CD14-positive monocyte (primary cell): ENCODE measurements around the gene KNDC1. TPM values are rescaled to one million over a fixed set of nuclear protein-coding genes. Genes with fewer than 3 reads are reported as not detected.
"Not testable (repeated sequence)": the region's sequence is repeated elsewhere in the genome, so short reads cannot be mapped to it uniquely, and the experiment has no call there.

Experiments used
- DNase-seq, 3 donors: peaks; one replicate each; pipeline ENCODE4 v3.0.0-alpha.2; 2011 to 2022
- H2AFZ ChIP-seq: 2 replicates; pipeline ENCODE4 v1.6.0; 2012; ENCODE audit warnings: mild to moderate bottlenecking, low read depth, low read length, inconsistent platforms; ENCODE audit not compliant: insufficient read depth, poor library complexity, severe bottlenecking
- H3K27ac ChIP-seq, 2 donors: 1 replicate in 1 of 2; 2 replicates in 1 of 2; pipeline ENCODE4 v1.5.1; 2012 to 2013; ENCODE audit warnings: low read length in 2 of 2, control low read depth in 1 of 2, inconsistent platforms in 1 of 2, low read depth in 1 of 2, mild to moderate bottlenecking in 1 of 2
- H3K27me3 ChIP-seq, 2 donors: one replicate each; pipeline versions ENCODE4 v1.6.0 to v1.6.1; 2011 to 2013; ENCODE audit warnings: low read length in 2 of 2; ENCODE audit not compliant: control insufficient read depth in 2 of 2, insufficient read depth in 2 of 2
- H3K36me3 ChIP-seq, 2 donors: replicated peaks in 1 of 2; 1 replicate in 1 of 2; 2 replicates in 1 of 2; pipeline versions ENCODE4 v1.5.1 to v1.6.1; 2012 to 2013; ENCODE audit warnings: low read length in 2 of 2, control low read depth in 1 of 2, inconsistent platforms in 1 of 2, mild to moderate bottlenecking in 1 of 2; ENCODE audit not compliant: insufficient read depth in 2 of 2, control insufficient read depth in 1 of 2
- H3K4me1 ChIP-seq, 2 donors: 1 replicate in 1 of 2; 2 replicates in 1 of 2; pipeline versions ENCODE4 v1.5.1 to v1.6.1; 2012 to 2013; ENCODE audit warnings: low read length in 2 of 2, control low read depth in 1 of 2, inconsistent platforms in 1 of 2, mild to moderate bottlenecking in 1 of 2, moderate library complexity in 1 of 2; ENCODE audit not compliant: insufficient read depth in 2 of 2, control insufficient read depth in 1 of 2
- H3K4me2 ChIP-seq: replicated peaks from 2 replicates; pipeline ENCODE3; 2012; ENCODE audit warnings: low read length, moderate library complexity, mild to moderate bottlenecking; ENCODE audit not compliant: poor library complexity, severe bottlenecking; ENCODE audit errors: extremely low read depth
- H3K4me3 ChIP-seq, 3 experiments: fragments of 200-600 bp in 1 of 3; sonication (generic) in 1 of 3; replicated peaks in 1 of 3; 1 replicate in 2 of 3; 2 replicates in 1 of 3; pipeline ENCODE4 v1.5.1; 2011 to 2013; ENCODE audit warnings: low read length in 3 of 3, mild to moderate bottlenecking in 3 of 3, control low read depth in 2 of 3, low read depth in 2 of 3, inconsistent platforms in 1 of 3, moderate library complexity in 1 of 3
- H3K79me2 ChIP-seq: 2 replicates; pipeline ENCODE4 v1.6.0; 2012; ENCODE audit warnings: mild to moderate bottlenecking, control low read depth, inconsistent platforms, low read length, moderate library complexity; ENCODE audit not compliant: insufficient read depth
- H3K9ac ChIP-seq: 2 replicates; pipeline ENCODE4 v1.6.0; 2017; ENCODE audit warnings: low read length, mild to moderate bottlenecking; ENCODE audit not compliant: insufficient read depth, poor library complexity, severe bottlenecking
- H3K9me3 ChIP-seq, 2 donors: replicated peaks in 1 of 2; 1 replicate in 1 of 2; 2 replicates in 1 of 2; pipeline versions ENCODE4 v1.5.1 to v1.6.1; 2012 to 2013; ENCODE audit warnings: low read length in 2 of 2, control low read depth in 1 of 2; ENCODE audit not compliant: control insufficient read depth in 1 of 2, insufficient read depth in 1 of 2
- H4K20me1 ChIP-seq: 2 replicates; pipeline ENCODE4 v1.6.0; 2012; ENCODE audit warnings: mild to moderate bottlenecking, low read length, control low read depth, moderate library complexity; ENCODE audit not compliant: insufficient read depth
- H3K27ac Mint-ChIP-seq, 7 donors: one replicate each; pipeline ENCODE4 v1.8.0; 2020; ENCODE audit warnings: mild to moderate bottlenecking in 7 of 7, mixed read lengths in 7 of 7, moderate library complexity in 6 of 7, inconsistent platforms in 2 of 7
- H3K27me3 Mint-ChIP-seq, 3 donors: one replicate each; pipeline ENCODE4 v1.8.0; 2021 to 2022; ENCODE audit warnings: low read depth in 3 of 3, mild to moderate bottlenecking in 3 of 3, mixed read lengths in 3 of 3, moderate library complexity in 3 of 3, inconsistent platforms in 1 of 3
- H3K36me3 Mint-ChIP-seq, 2 donors: one replicate each; pipeline ENCODE4 v1.8.0; 2020; ENCODE audit warnings: mixed read lengths in 2 of 2, inconsistent platforms in 1 of 2, mild to moderate bottlenecking in 1 of 2
- H3K4me1 Mint-ChIP-seq: one replicate; pipeline ENCODE4 v1.8.0; 2020; ENCODE audit warnings: mild to moderate bottlenecking, mixed read lengths
- H3K4me3 Mint-ChIP-seq, 2 donors: one replicate each; pipeline ENCODE4 v1.8.0; 2020; ENCODE audit warnings: mild to moderate bottlenecking in 2 of 2, mixed read lengths in 2 of 2, moderate library complexity in 1 of 2
- H3K9me3 Mint-ChIP-seq, 7 donors: one replicate each; pipeline ENCODE4 v1.8.0; 2020 to 2022; ENCODE audit warnings: mixed read lengths in 7 of 7, mild to moderate bottlenecking in 6 of 7, moderate library complexity in 6 of 7, inconsistent platforms in 2 of 7
- WGBS: methylation state at CpG from one replicate; pipeline ENCODE4 v1.1.5; 2013; ENCODE audit warnings: missing lambda C conversion rate; ENCODE audit not compliant: insufficient coverage; 5-methylcytosine and 5-hydroxymethylcytosine counted together
- intact Hi-C, 2 donors: fragments of 100-400 bp; cut with micrococcal nuclease; formaldehyde crosslinking; loops; one replicate each; pipeline versions ENCODE4 v1.15.0 to v1.15.1; 2023
- polyA plus RNA-seq, 3 donors: library from polyadenylated mRNA; depleted of rRNA in 1 of 3; unstranded in 2 of 3; stranded (reverse) in 1 of 3; fragments of 300-500 nt in 2 of 3; fragments of >200 nt in 1 of 3; fragmentation: Illumina TruSeq in 2 of 3; gene quantifications; 1 replicate in 2 of 3; 2 replicates in 1 of 3; pipeline ENCODE4 v1.2.3, GENCODE V29; 2012 to 2021
- TF ChIP-seq, protein P1 (sequence below): fragments of 200-600 bp; IDR thresholded peaks from one replicate; pipeline ENCODE4 v1.8.0; 2022; ENCODE audit warnings: antibody characterized with exemption, mild to moderate bottlenecking

Gene KNDC1
- polyA plus RNA-seq, 3 donors: 0.22 to 0.80 TPM; not detected in 1

GRCh38 chr10:133150226-133150625 is 9.8 kb upstream of the KNDC1 start:
- Histone ChIP-seq H2AFZ (no peak overlapping the region), H3K27me3 (peaks cover 0 to 6% of the 10 kb centered on the region in 2 donors), H3K79me2 (no peaks in the 10 kb centered on the region), H3K4me3 (no peak overlapping the region), H3K9me3 (peaks cover 7% of the 10 kb centered on the region in 2 donors), H3K36me3 (no peaks in the 10 kb centered on the region), H3K4me1 (no peaks in the 10 kb centered on the region), H3K27ac (no peak overlapping the region), H3K9ac (no peak overlapping the region), H4K20me1 (no peaks in the 10 kb centered on the region), H3K4me2 (no peak overlapping the region)
- TF ChIP-seq, protein P1, sequence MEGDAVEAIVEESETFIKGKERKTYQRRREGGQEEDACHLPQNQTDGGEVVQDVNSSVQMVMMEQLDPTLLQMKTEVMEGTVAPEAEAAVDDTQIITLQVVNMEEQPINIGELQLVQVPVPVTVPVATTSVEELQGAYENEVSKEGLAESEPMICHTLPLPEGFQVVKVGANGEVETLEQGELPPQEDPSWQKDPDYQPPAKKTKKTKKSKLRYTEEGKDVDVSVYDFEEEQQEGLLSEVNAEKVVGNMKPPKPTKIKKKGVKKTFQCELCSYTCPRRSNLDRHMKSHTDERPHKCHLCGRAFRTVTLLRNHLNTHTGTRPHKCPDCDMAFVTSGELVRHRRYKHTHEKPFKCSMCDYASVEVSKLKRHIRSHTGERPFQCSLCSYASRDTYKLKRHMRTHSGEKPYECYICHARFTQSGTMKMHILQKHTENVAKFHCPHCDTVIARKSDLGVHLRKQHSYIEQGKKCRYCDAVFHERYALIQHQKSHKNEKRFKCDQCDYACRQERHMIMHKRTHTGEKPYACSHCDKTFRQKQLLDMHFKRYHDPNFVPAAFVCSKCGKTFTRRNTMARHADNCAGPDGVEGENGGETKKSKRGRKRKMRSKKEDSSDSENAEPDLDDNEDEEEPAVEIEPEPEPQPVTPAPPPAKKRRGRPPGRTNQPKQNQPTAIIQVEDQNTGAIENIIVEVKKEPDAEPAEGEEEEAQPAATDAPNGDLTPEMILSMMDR: no peak
- WGBS: no CpG with 5 or more reads among the region's 8 CpGs
- intact Hi-C loops: no loop called here
- H3K27ac Mint-ChIP-seq: no peak overlapping the region
- no peak for DNase-seq
- no peaks in the 10 kb centered on the region for H3K36me3 Mint-ChIP-seq
- H3K4me3 Mint-ChIP-seq: no peak overlapping the region
- peaks cover 5 to 23% (median 20%) of the 10 kb centered on the region in 7 donors for H3K9me3 Mint-ChIP-seq
- peaks cover 32 to 48% (median 40%) of the 10 kb centered on the region in 3 donors for H3K27me3 Mint-ChIP-seq
- no peaks in the 10 kb centered on the region for H3K4me1 Mint-ChIP-seq

- H3K79me2 ChIP-seq: no peaks in the 10 kb centered on the region
- H4K20me1 ChIP-seq: no peaks in the 10 kb centered on the region
- Mint-ChIP-seq H3K4me1 (no peaks in the 10 kb centered on the region), H3K4me3 (peak overlapping the region in 1 of 2 donors; percentile 14), H3K9me3 (peaks cover 5 to 23% (median 20%) of the 10 kb centered on the region in 7 donors), H3K27ac (no peak overlapping the region), H3K27me3 (peaks cover 29 to 48% (median 40%) of the 10 kb centered on the region in 3 donors), H3K36me3 (no peaks in the 10 kb centered on the region)
- H3K9me3 ChIP-seq: peaks cover 7% of the 10 kb centered on the region in 2 donors
- WGBS: 92% methylated on average over 8 of the region's 12 CpGs
- no peak overlapping the region for H3K4me3 ChIP-seq
- H3K36me3 ChIP-seq: no peaks in the 10 kb centered on the region
- DNase-seq: no peak
- H3K27ac ChIP-seq: no peak overlapping the region
- H3K27me3 ChIP-seq: peaks cover 0 to 6% of the 10 kb centered on the region in 2 donors
- intact Hi-C loops: no loop called here
- TF ChIP-seq, protein P1: no peak
- no peaks in the 10 kb centered on the region for H3K4me1 ChIP-seq
- H3K4me2 ChIP-seq: no peak overlapping the region
- no peak overlapping the region for H3K9ac ChIP-seq
- H2AFZ ChIP-seq: no peak overlapping the region
These were observed 9.4 kb upstream of the KNDC1 start for GRCh38 chr10:133150656-133151055.

DNA sequence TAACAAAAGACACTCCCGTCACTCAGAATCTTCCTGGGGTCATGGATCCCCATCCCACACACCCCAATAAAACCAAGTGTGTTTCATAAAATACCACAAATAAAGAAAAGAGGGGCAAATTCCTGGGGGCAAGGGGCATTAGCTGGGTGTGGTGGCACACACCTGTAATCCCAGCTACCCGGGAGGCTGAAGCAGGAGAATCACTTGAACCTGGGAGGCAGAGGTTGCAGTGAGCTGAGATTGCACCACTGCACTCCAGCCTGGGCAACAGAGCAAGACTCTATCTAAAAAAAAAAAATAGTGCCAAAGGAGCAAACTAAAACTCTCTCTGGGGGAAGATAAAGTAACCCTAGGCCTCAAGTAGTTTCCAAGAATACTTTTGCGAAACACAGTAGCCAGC is 8.9 kb upstream of the KNDC1 start:
- H3K27ac ChIP-seq, H3K4me1 Mint-ChIP-seq, intact Hi-C loops, H3K79me2 ChIP-seq, H3K9me3 ChIP-seq, H3K36me3 Mint-ChIP-seq, DNase-seq, H2AFZ ChIP-seq, H3K4me3 ChIP-seq, H3K4me1 ChIP-seq, H3K36me3 ChIP-seq, H3K27ac Mint-ChIP-seq, H3K9ac ChIP-seq, H3K27me3 ChIP-seq, H4K20me1 ChIP-seq, H3K4me2 ChIP-seq: not testable (repeated sequence)
- Mint-ChIP-seq H3K4me3 (peak overlapping the region in 1 of 2 donors; percentile 14), H3K9me3 (peaks cover 5 to 23% (median 20%) of the 10 kb centered on the region in 7 donors), H3K27me3 (peaks cover 24 to 48% (median 37%) of the 10 kb centered on the region in 3 donors)
- no CpG with 5 or more reads among the region's 3 CpGs for WGBS
